GM12878 (cell line): ENCODE data around the gene PRPSAP2. TPM values are rescaled to one million over a fixed set of nuclear protein-coding genes. Genes with fewer than 3 reads are reported as not detected.

Experiments
- ATAC-seq: fragments of 200-7000 bp; cut with Tn5 transposase; 3 replicates; pipeline ENCODE4 v1.9.1; 2020; ENCODE audit warnings: mild to moderate bottlenecking, moderate library complexity
- BruUV-seq: library from RNA; stranded (reverse); fragments of 400-500 nt; replicated peaks from 2 replicates; lab custom pipeline; 2021; lab: Mats Ljungman, UMichigan
- CTCF ChIA-PET: fragments of 300-600 bp; sonication (Branson Sonifier 250); formaldehyde crosslinking; extraction: SDS; loops from one replicate; lab custom pipeline; 2021; ENCODE audit warnings: inconsistent platforms; lab: Yijun Ruan, JAX
- POLR2A ChIA-PET: fragments of 350-600 bp; formaldehyde crosslinking; extraction: SDS; loops from one replicate; lab custom pipeline; 2021; ENCODE audit warnings: inconsistent platforms; lab: Charles Lee
- RAD21 ChIA-PET: fragments of 300-600 bp; sonication (Branson Sonifier 250); formaldehyde crosslinking; loops from one replicate; lab custom pipeline; 2023; ENCODE audit warnings: antibody characterized with exemption; ENCODE audit not compliant: unreplicated experiment; lab: Charles Lee
- SMC1A ChIA-PET: fragments of 300-600 bp; sonication (Branson Sonifier 250); formaldehyde crosslinking; loops from one replicate; lab custom pipeline; 2023; ENCODE audit not compliant: unreplicated experiment, uncharacterized antibody; lab: Charles Lee
- DNase-seq: peaks from one replicate; pipeline ENCODE4 v3.0.0-alpha.2; 2011; ENCODE audit warnings: low read depth, low spot score
- FAIRE-seq: peaks from 3 replicates; lab custom pipeline; 2011; peaks lifted over from hg19 to GRCh38; lab: Jason Lieb, UNC
- H2AFZ ChIP-seq: 2 replicates; pipeline ENCODE4 v1.6.0; 2011; ENCODE audit warnings: low read depth, low read length, control low read depth; ENCODE audit not compliant: control insufficient read depth
- H3K27ac ChIP-seq: 2 replicates; pipeline ENCODE4 v1.5.1; 2011; ENCODE audit warnings: control low read depth; ENCODE audit not compliant: control insufficient read depth, insufficient read depth
- H3K27me3 ChIP-seq, 2 experiments: replicated peaks in 1 of 2; 2 replicates each; pipeline versions ENCODE4 v1.6.0 to v1.6.1; 2011; ENCODE audit warnings: low read length in 1 of 2; ENCODE audit not compliant: control insufficient read depth in 2 of 2, insufficient read depth in 2 of 2
- H3K36me3 ChIP-seq, 2 experiments: 2 replicates each; pipeline ENCODE4 v1.5.1; 2011; ENCODE audit warnings: low read length in 1 of 2; ENCODE audit not compliant: control insufficient read depth in 2 of 2, insufficient read depth in 2 of 2
- H3K4me1 ChIP-seq: 2 replicates; pipeline ENCODE4 v1.6.1; 2011; ENCODE audit warnings: mild to moderate bottlenecking, low read length, moderate library complexity, mixed read lengths; ENCODE audit not compliant: control insufficient read depth, insufficient read depth
- H3K4me2 ChIP-seq: 2 replicates; pipeline ENCODE4 v1.6.0; 2011; ENCODE audit warnings: control low read depth; ENCODE audit not compliant: control insufficient read depth, insufficient read depth
- H3K4me3 ChIP-seq: fragments of 200-600 bp; sonication (generic); 2 replicates; pipeline ENCODE4 v1.5.1; 2016
- H3K79me2 ChIP-seq: 2 replicates; pipeline ENCODE4 v1.6.0; 2011; ENCODE audit warnings: low read length; ENCODE audit not compliant: control insufficient read depth, insufficient read depth
- H3K9ac ChIP-seq: 2 replicates; pipeline ENCODE4 v1.8.0; 2011; ENCODE audit warnings: low read length, control low read depth, mixed read lengths; ENCODE audit not compliant: control insufficient read depth, insufficient read depth
- H3K9me3 ChIP-seq: replicated peaks from 3 replicates; pipeline ENCODE4 v1.5.1; 2011; ENCODE audit warnings: mild to moderate bottlenecking, low read length; ENCODE audit not compliant: control insufficient read depth, insufficient read depth
- H4K20me1 ChIP-seq: 2 replicates; pipeline ENCODE4 v1.6.0; 2011; ENCODE audit not compliant: control insufficient read depth, insufficient read depth
- ATF3 ChIP-seq: IDR thresholded peaks from 2 replicates; pipeline ENCODE4 v1.6.1; 2011; ENCODE audit warnings: low read depth, mild to moderate bottlenecking, low read length, moderate library complexity, borderline replicate concordance; ENCODE audit errors: extremely low read depth
- CHD1 ChIP-seq: IDR thresholded peaks from 2 replicates; pipeline ENCODE4 v1.6.1; 2012; ENCODE audit warnings: low read depth, low read length, improper control_type of control experiment
- CHD2 ChIP-seq: IDR thresholded peaks from 2 replicates; pipeline ENCODE4 v1.6.1; 2011; ENCODE audit warnings: low read depth, low read length, improper control_type of control experiment, borderline replicate concordance
- MLLT1 ChIP-seq: fragments of 450-650 bp; IDR thresholded peaks from 2 replicates; pipeline ENCODE4 v1.6.1; 2016; ENCODE audit warnings: mild to moderate bottlenecking
- NBN ChIP-seq: fragments of 450-650 bp; IDR thresholded peaks from 2 replicates; pipeline ENCODE4 v1.6.1; 2016
- PML ChIP-seq: IDR thresholded peaks from 2 replicates; pipeline ENCODE4 v1.6.1; 2012; ENCODE audit warnings: low read length, inconsistent platforms
- SP1 ChIP-seq: IDR thresholded peaks from one replicate; pipeline ENCODE4 v1.6.1; 2011; ENCODE audit warnings: low read depth, low read length
- ZBTB4 ChIP-seq: fragments of 450-650 bp; formaldehyde crosslinking; IDR thresholded peaks from 2 replicates; pipeline ENCODE4 v1.4.0; 2022; ENCODE audit warnings: mild to moderate bottlenecking, moderate library complexity
- WGBS: methylation state at CpG from one replicate; pipeline ENCODE4 v1.1.6; 2016; ENCODE audit warnings: low lambda C conversion rate; ENCODE audit not compliant: insufficient replicate concordance, insufficient coverage; ENCODE audit errors: missing lambda C conversion rate; 5-methylcytosine and 5-hydroxymethylcytosine counted together
- in situ Hi-C: fragments of 300-500 bp; cut with MboI; formaldehyde crosslinking; loops from 9 replicates; pipeline ENCODE4 v1.14.3; 2018; ENCODE audit warnings: mixed read lengths
- intact Hi-C: fragments of 100-400 bp; cut with micrococcal nuclease; formaldehyde crosslinking; loops from one replicate; pipeline ENCODE4 v1.14.2; 2022; ENCODE audit not compliant: unreplicated experiment
- polyA plus RNA-seq, 11 experiments: library from polyadenylated mRNA; depleted of rRNA in 4 of 11; unstranded in 6 of 11; stranded (reverse) in 5 of 11; fragments of >200 nt; fragmentation: Nextera tagmentation in 4 of 11; fragmentation: Illumina TruSeq in 1 of 11; extraction: Ambion mirVana in 4 of 11; extraction: Trizol in 1 of 11; gene quantifications; 1 replicate in 1 of 11; 2 replicates in 10 of 11; pipeline versions ENCODE4 v1.2.1 to v1.2.3, GENCODE V29; 2011 to 2016; ENCODE audit warnings: inconsistent platforms in 2 of 11, missing spikeins in 2 of 11, low read depth in 1 of 11
- total RNA-seq, 4 experiments: library from RNA; depleted of rRNA in 3 of 4; stranded (reverse); fragments of >200 nt in 3 of 4; fragmentation: Illumina TruSeq in 1 of 4; extraction: Trizol in 1 of 4; gene quantifications; 2 replicates each; pipeline versions ENCODE4 v1.2.1 to v1.2.3, GENCODE V29; 2013 to 2021

The PRPSAP2 gene
- total and polyA plus RNA-seq, 10 of the 15 experiments (the other 5 are each of a cell fraction or from before 2014, with no cell fraction given) = 33.2 to 102 (median 83.8) TPM

- TF ChIP-seq ZBTB4 (CRISPR knock-in tag) = 0 out of 2 replicates have a peak, but pooled peaks have one; percentile 26
These were observed 1.4 kb upstream of the PRPSAP2 start (continued) for GRCh38 chr17:18856570-18856915.

- no peak overlapping the region; the same call in 1 of the 2 replicates for H2AFZ ChIP-seq
- FAIRE-seq = no peak
- POLR2A ChIA-PET = interaction anchor here (0.6 to 2.5 kb wide), 12 partner anchors 9 to 104 kb away, joined by 3 to 18 read pairs (median 4); no protein-coding TSS in a partner anchor
These were observed 775 bp downstream of the PRPSAP2 start for GRCh38 chr17:18858567-18859245.

More at GRCh38 chr17:18858567-18859245, 775 bp downstream of the PRPSAP2 start:
- ChIA-PET CTCF (interaction anchor here (0.7 to 2.0 kb wide), 8 partner anchors 25 to 233 kb away, joined by 3 to 8 read pairs (median 5); no protein-coding TSS in a partner anchor), RAD21 (interaction anchor here (0.7 to 4.3 kb wide), 11 partner anchors 8 to 139 kb away, joined by 3 to 28 read pairs (median 5); no protein-coding TSS in a partner anchor), SMC1A (interaction anchor here (0.7 to 4.4 kb wide), 14 partner anchors 9 to 146 kb away, joined by 3 to 20 read pairs (median 4); partner anchors contain the start of gene FAM83G)
- Histone ChIP-seq H3K27me3 (no peaks in the 10 kb centered on the region), H3K4me2 (peak overlapping the region; percentile 94), H3K9ac (peak overlapping the region; percentile 90), H3K27ac (peak overlapping the region; percentile 88), H3K36me3 (no peaks in the 10 kb centered on the region), H3K4me3 (peak overlapping the region; percentile 70), H4K20me1 (no peaks in the 10 kb centered on the region), H3K9me3 (no peaks in the 10 kb centered on the region), H3K79me2 (peaks cover 49% of the 10 kb centered on the region), H3K4me1 (peaks cover 13% of the 10 kb centered on the region)
- intact Hi-C loops (no loop called here), in situ Hi-C loops (loop anchor here (5.0 to 25.0 kb wide), 2 partner anchors 64 to 246 kb away; no protein-coding TSS in a partner anchor)
- DNase-seq = no peak
- WGBS = 1% methylated on average over 12 of the region's 12 CpGs
- TF ChIP-seq MLLT1 (peak; percentile 44; the same call in 1 of the 2 replicates), NBN (0 out of 2 replicates have a peak, but pooled peaks have one; percentile 15), PML (0 out of 2 replicates have a peak, but pooled peaks have one; percentile 31), SP1 (no peak), CHD1 (0 out of 2 replicates have a peak, but pooled peaks have one; percentile 42), ATF3 (no peak), CHD2 (no peak)
- ATAC-seq = no peak
- TSS peak; percentile 75 for BruUV-seq
